ENCODE data around the gene RAD51AP2. TPM values are rescaled to one million over a fixed set of nuclear protein-coding genes. Genes with fewer than 3 reads are reported as not detected.

The RAD51AP2 gene
- total RNA-seq, 4 donors from 2014 or later, result 0.04 to 0.53 (median 0.26) TPM

GRCh38 chr2:17521621-17522020 lies 3.4 kb upstream of the RAD51AP2 start:
- intact Hi-C loops (cut with DNase I), result no loop called here
- Histone ChIP-seq H3K27ac (no peak overlapping the region), H3K9me3 (no peaks in the 10 kb centered on the region), H3K4me3 (no peak overlapping the region), H3K4me1 (peaks cover 0 to 13% (median 4%) of the 10 kb centered on the region in 3 donors), H3K36me3 (no peaks in the 10 kb centered on the region), H3K27me3 (peaks cover 0 to 6% (median 0%) of the 10 kb centered on the region in 4 donors)
- 88 to 90% methylated on average over 2 of the region's 2 CpGs for WGBS, 2 donors
- TF ChIP-seq POLR2A (IDR thresholded peaks at IDR 0.05) (no peak), CTCF (IDR thresholded peaks at IDR 0.05) (no peak)
- DNase-seq, result no peak

- WGBS, 2 donors, result 56 to 60% methylated on average over 2 of the region's 2 CpGs
- DNase-seq, result no peak
- H3K27ac ChIP-seq, result no peak overlapping the region
- no peak for TF ChIP-seq POLR2A (IDR thresholded peaks at IDR 0.05)
- no peak for TF ChIP-seq CTCF (IDR thresholded peaks at IDR 0.05)
- H3K36me3 ChIP-seq, result no peaks in the 10 kb centered on the region
- no peak overlapping the region for H3K4me3 ChIP-seq
- H3K4me1 ChIP-seq, result peaks cover 0 to 13% (median 4%) of the 10 kb centered on the region in 3 donors
- no peaks in the 10 kb centered on the region for H3K9me3 ChIP-seq
- intact Hi-C loops (cut with DNase I), result no loop called here
- H3K27me3 ChIP-seq, result peaks cover 0 to 6% (median 0%) of the 10 kb centered on the region in 4 donors
Measured at GRCh38 chr2:17520761-17521160, 2.5 kb upstream of the RAD51AP2 start.

- Histone ChIP-seq H3K36me3 (no peaks in the 10 kb centered on the region), H3K27ac (no peak overlapping the region), H3K4me3 (no peak overlapping the region), H3K4me1 (peaks cover 0 to 13% (median 4%) of the 10 kb centered on the region in 3 donors), H3K27me3 (peaks cover 0 to 6% (median 0%) of the 10 kb centered on the region in 4 donors), H3K9me3 (no peaks in the 10 kb centered on the region)
- TF ChIP-seq CTCF (IDR thresholded peaks at IDR 0.05), result no peak
- TF ChIP-seq POLR2A (IDR thresholded peaks at IDR 0.05), result no peak
- intact Hi-C loops (cut with DNase I), result no loop called here
- no peak for DNase-seq
Measured at GRCh38 chr2:17519486-17519885, 1.2 kb upstream of the RAD51AP2 start.

- Histone ChIP-seq H3K9me3 (no peaks in the 10 kb centered on the region), H3K27ac (peak overlapping the region; percentile 10 to 66 (median 61)), H3K4me1 (peaks cover 0 to 13% (median 4%) of the 10 kb centered on the region in 3 donors), H3K27me3 (peaks cover 0 to 6% (median 0%) of the 10 kb centered on the region in 4 donors), H3K4me3 (peak overlapping the region; percentile 37 to 69 (median 50)), H3K36me3 (no peaks in the 10 kb centered on the region)
- TF ChIP-seq POLR2A (IDR thresholded peaks at IDR 0.05) (no peak), CTCF (IDR thresholded peaks at IDR 0.05) (no peak)
- intact Hi-C loops (cut with DNase I), result no loop called here
- WGBS, 2 donors, result 34 to 35% methylated on average over 8 of the region's 8 CpGs
- no peak for DNase-seq
Measured at GRCh38 chr2:17517481-17518211, 594 bp downstream of the RAD51AP2 start.

GRCh38 chr2:17515652-17516051 lies 2.6 kb downstream of the RAD51AP2 start:
- Histone ChIP-seq H3K9me3 (no peaks in the 10 kb centered on the region), H3K27me3 (peaks cover 0 to 6% (median 0%) of the 10 kb centered on the region in 4 donors), H3K27ac (no peak overlapping the region), H3K4me3 (no peak overlapping the region), H3K4me1 (peaks cover 0 to 13% (median 4%) of the 10 kb centered on the region in 3 donors), H3K36me3 (no peaks in the 10 kb centered on the region)
- no peak for DNase-seq
- TF ChIP-seq CTCF (IDR thresholded peaks at IDR 0.05) (no peak), POLR2A (IDR thresholded peaks at IDR 0.05) (no peak)
- intact Hi-C loops (cut with DNase I), result no loop called here

All from esophagus squamous epithelium (tissue), 5 donors.